Hematopoietic multipotent progenitor cell treated with erythropoietin and hydrocortisone succinate and interleukin-3 and kit ligand, for 17 days (in vitro differentiated cells): Measurements from ENCODE around the gene UBE2G1.
"Not testable (repeated sequence)": the region's sequence is repeated elsewhere in the genome, so short reads cannot be mapped to it uniquely, and the experiment has no call there.

Source experiments
- DNase-seq: peaks from one replicate; pipeline ENCODE4 v3.0.0-alpha.2; 2015; ENCODE audit warnings: low spot score

UBE2G1 gene

GRCh38 chr17:4301066-4301465 is 65.4 kb downstream of the UBE2G1 start:
- DNase-seq: no peak

DNA sequence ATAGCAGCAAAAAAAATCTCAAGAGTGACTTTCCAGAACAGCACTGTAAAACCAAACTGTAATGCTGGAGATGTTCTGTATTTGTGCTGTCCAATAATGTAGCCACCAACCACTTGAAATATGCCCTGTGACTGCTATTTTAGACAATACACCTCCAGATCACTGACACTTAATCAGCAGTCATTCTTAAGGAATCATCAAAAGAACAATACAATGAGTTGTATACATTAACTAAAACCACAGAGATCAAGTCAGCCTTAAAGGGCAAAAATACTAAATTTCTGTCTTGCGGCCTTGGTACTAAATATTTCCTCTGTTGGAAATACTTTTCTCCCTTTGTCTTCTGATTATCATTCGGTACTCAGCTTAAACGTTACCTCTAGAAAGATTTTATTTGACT is 69.1 kb downstream of the UBE2G1 start:
- no peak for DNase-seq

- no peak for DNase-seq
These were observed 70.8 kb downstream of the UBE2G1 start for GRCh38 chr17:4295686-4296085.

GRCh38 chr17:4293572-4293971 is 72.9 kb downstream of the UBE2G1 start:
- DNase-seq: no peak

DNA sequence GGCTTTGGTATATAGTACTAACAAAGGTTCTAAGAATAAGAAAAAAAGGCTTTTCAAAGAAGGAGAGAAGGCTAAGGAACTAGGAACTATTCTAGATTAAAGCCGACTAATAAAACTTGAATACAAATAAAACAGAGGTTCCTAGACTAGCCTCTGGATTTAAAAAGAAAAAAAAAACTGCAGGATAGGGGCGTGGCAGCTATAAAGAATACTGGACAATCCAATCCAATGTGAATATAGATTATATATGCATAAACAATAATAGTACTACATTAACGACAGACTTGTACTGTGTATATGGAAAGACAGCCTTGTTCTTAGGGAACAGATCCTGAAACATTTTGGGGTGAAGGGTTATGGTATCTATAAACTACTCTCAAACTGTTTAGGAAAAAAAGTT is 78.8 kb downstream of the UBE2G1 start:
- no peak for DNase-seq

DNA sequence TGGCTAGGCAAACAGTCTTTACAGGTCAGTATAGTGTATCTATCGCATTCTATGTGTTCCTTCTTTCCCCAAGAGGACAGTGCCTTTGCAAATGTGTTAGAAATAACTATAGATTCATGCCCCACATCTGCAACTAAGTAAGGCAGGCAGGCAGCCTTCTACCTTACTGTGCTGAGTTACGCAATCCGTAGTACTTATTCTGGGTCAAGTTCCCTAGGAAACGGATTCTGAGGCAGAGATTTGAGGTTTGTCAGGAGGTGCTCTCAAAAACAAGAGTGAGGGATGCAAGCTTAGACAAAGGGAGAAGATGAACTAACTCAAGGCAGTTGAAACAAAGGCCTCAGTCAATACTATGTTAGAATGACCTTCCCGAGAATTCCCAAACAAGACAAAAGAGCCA is 90.0 kb downstream of the UBE2G1 start:
- no peak for DNase-seq

- no peak for DNase-seq
These were observed 93.5 kb downstream of the UBE2G1 start for GRCh38 chr17:4272972-4273368.

GRCh38 chr17:4272213-4272971 is 94.1 kb downstream of the UBE2G1 start:
- peak; percentile 23 for DNase-seq

GRCh38 chr17:4270736-4271135 is 95.7 kb downstream of the UBE2G1 start:
- no peak for DNase-seq

DNA sequence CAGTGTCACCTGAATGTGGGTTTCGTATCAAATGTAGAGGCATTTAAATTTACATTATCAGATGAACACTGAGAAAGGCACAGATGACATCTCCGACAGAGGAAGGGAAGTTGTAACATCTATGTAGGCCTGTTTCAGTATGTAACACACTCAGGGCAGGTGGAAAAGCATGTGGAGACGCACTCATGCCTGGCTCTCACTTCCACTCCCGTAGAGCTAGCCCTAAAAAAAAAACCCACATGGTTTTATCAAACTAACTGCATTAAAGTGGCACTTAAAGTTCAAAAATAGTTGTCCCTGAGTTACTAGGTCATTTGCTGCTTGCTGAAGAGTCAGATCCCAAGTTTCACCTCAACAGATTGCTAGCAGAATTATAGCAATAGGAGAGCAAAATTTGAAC is 96.6 kb downstream of the UBE2G1 start:
- no peak for DNase-seq

DNA sequence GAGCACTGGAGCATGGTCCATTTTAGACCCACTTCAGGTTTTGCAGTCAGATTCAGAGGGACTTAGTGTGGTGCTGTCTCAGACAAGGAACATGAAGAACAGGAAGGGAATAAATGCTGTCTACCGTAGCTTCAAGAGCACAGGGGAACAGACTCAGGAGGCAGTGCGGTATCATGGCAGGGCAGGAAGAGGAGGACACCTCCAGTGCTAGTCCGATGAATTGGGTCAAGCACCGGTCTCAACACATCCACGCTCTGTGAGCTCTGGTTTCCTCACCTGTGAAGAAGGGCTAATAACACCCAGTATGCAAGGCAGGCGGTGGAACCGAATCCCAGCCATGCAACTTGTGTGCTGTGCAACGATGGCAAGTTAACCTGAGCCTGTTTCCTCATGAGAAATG is 99.1 kb downstream of the UBE2G1 start:
- DNase-seq: no peak

DNA sequence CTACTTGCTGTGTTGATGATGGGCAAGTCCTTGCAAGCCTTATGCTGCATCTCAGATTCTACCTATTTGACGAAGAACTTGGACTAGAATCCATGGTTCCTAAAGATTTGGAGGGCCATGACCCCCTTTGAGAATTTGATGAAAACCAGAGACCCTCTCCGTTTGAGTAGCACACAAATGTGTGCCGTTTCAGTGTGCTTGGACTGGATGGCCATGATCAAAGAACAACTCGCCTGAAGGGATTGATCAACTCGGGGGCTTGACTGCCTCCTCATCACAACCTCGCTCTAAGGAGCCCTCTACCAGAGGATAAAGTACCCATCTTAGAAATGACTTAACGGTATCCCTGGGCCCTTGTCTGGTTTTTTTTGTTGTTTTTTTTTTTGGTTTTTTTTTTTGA is 99.9 kb downstream of the UBE2G1 start:
- no peak for DNase-seq

- DNase-seq: peak; percentile 94
These were observed 102.9 kb downstream of the UBE2G1 start, which contains the start of gene ANKFY1 for GRCh38 chr17:4263282-4264215. ANKFY1 (minus strand) TSS chr17:4263979; CDS start chr17:4263941, 38 bp downstream.

DNA sequence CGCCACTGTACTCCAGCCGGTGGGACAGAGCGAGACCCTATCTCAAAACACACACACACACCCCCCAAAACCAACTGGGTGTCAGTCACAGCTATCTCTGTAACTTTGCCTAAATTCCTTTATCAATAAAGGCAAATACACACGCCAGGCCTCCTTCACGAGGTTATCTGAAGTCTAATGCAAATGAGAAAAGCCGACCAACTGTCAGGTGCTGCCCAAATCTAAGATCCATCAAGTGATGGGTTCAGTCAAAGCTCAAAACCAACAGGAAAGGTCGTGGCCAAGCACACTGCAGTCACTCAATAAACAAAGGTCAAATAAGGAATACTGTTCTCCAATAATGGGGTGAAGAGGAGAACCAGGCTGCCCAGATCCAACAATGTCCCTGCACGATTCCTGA is 103.8 kb downstream of the UBE2G1 start:
- no peak for DNase-seq

DNA sequence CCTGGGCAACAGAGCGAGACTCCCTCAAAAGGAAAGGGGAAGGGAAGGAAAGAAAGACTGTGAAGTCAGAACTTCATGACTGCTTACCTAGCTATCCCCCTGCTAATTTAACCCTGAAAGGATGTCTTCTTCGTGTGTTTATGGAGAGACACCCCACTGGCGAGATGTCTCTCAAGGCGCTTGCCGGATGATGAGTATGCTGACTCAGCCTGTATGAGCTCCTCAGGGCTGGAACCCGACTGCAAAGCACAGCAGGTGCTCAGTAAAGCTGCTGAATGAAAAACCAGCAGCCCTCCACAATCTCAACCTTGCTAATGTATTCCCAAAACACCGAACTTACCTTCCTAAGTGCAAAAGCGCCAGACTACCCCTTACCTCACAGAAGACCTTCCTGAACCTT is 105.0 kb downstream of the UBE2G1 start:
- DNase-seq: no peak

DNA sequence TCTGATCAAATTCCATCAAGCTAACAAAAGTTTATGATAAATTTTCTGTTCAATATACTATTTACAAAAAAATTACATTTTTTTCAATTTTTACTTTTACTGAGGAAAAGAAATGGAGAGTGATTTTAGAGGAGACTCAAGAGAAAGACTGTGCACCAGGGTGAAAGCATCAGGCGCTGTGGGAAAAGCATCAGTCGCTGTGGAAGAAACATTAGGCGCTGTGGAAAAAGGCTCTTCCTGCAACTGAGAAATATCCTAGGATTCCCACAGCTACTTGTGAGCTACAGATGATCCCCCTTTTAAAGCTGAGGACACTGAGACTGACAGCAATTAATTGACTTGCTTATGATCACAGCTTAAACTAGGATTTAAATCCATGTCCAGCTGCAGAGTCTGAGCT is 107.6 kb downstream of the UBE2G1 start:
- no peak for DNase-seq

GRCh38 chr17:4256952-4257351 is 109.5 kb downstream of the UBE2G1 start:
- no peak for DNase-seq

GRCh38 chr17:4255271-4255670 is 111.2 kb downstream of the UBE2G1 start:
- DNase-seq: not testable (repeated sequence)

DNA sequence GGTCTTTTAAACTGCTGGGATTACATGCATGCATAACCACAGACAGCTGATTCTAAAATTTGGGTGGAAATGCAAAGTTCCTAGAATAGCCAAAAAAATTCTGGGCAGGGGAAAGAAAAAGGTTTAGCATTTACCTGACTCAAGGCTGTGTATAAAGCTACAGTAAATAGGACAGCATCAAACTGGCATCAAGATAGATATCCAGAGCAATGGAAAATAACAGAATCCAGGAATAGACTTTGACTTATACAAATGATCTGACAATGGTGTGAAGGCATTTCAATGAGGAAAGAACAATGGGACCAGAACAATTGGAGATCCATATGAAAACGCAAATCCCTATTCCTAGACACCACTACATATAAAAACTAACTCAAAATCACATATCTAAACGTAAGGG is 115.6 kb downstream of the UBE2G1 start:
- DNase-seq: no peak

DNA sequence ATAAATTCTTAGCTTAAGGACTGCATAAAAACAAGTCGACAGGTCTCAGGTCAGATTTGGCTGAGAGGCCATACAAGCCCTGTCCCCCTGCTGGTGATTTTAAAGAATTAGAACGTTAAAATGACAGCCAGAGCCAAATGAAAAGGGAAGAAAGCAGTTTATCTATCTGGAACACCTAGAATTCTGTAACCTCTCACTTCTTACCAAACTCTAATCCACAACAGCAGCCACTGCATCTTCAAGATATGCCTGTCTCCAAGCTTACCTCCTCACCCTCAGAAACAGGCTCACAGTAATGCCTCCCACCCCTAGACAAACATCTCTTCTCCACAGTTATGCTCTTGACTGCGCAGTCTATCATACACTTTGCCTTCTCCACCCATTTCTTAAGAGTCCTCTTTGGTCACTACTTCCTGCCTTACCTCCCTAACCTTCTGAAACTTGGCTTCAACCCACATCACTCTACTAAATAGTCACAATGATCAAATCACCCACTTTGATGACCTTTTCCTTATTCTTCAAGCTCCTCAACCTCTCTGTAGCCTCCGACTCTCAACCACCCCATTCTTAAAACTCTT is 116.9 kb downstream of the UBE2G1 start:
- DNase-seq: peak; percentile 73

DNA sequence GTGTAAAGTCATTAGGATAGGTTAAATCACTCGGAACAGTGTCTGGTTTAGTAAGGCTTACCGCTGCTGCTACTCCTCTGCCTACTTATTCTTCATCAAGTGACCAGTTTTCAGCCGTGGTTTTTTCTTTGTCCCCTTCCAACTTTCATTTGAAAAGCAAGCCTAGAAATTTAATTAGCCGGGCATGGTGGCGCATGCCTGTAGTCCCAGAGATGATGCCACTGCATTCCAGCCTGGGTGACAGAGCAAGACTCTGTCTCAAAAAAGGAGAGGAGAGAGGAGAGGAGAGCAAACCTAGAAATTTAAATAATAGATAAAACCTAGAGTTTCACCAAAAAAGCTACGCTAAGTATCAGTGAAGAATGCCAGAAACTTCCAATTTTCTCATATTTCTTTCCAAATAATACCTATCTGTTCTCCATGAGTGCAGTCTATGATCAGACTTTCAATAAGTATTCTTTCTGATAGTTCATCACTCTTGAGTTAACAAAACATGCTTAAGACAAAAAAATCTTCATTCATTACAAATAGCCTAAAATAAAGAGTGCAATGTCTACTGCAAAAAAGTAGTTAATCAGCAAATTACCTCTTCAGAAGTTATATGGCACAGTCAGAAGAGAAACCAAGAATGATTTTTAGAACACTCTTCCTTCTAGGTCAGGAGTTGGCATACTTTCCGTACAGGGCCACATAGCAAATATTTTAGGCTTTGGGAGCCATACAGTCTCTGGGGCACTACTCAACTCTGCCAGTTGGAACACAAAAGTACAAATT is 117.8 kb downstream of the UBE2G1 start:
- DNase-seq: no peak

GRCh38 chr17:4247971-4248388 is 118.5 kb downstream of the UBE2G1 start:
- DNase-seq: no peak
